ENCODE results near the gene CHCHD6. TPM values are rescaled to one million over a fixed set of nuclear protein-coding genes. Genes with fewer than 3 reads are reported as not detected.

Gene CHCHD6
- total RNA-seq, 4 donors from 2014 or later = 6.4 to 14.2 (median 10.3) TPM; not detected in 1

DNA sequence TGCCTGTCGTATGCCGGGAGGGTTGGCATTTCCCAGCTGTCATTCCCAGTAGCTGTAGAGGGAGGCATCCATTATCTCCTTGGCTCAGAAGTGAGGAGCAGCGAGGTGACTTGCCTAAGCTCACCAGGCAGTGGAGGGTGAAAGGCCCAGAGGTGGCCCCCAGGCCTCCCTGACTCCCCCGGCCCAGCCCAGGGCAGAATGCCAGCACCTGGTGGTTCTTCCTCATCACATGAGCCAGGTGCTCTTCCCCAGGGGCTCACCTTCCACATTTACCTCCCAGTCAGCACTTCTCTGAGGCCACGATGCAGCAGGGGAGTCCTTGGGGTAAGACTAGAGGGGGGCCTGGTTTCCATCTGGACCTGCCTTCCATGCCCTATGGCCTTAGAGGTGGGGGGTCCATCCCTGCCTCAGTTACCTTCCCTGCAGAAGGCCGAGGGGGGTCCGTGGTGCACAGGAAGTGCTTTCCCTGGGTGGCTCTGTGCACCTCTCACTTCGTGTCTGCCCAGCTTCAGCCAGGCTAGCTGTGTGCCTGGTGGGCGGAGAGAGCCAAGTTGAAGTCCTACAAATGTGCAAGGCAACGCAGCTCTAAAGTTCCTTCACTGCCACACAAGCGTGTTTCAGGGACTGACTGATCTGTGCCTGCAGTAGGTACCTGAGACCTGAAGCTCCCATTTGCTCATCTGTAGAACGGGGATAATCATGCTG, 208.6 kb downstream of the CHCHD6 start:
- H3K27ac ChIP-seq = no peak overlapping the region

GRCh38 chr3:126913524-126913923, 209.5 kb downstream of the CHCHD6 start:
- Histone ChIP-seq H3K27me3 (no peaks in the 10 kb centered on the region), H3K27ac (no peak overlapping the region), H3K4me1 (no peaks in the 10 kb centered on the region), H3K36me3 (no peaks in the 10 kb centered on the region), H3K4me3 (no peak overlapping the region), H3K9me3 (no peaks in the 10 kb centered on the region)
- TF ChIP-seq, protein P1, sequence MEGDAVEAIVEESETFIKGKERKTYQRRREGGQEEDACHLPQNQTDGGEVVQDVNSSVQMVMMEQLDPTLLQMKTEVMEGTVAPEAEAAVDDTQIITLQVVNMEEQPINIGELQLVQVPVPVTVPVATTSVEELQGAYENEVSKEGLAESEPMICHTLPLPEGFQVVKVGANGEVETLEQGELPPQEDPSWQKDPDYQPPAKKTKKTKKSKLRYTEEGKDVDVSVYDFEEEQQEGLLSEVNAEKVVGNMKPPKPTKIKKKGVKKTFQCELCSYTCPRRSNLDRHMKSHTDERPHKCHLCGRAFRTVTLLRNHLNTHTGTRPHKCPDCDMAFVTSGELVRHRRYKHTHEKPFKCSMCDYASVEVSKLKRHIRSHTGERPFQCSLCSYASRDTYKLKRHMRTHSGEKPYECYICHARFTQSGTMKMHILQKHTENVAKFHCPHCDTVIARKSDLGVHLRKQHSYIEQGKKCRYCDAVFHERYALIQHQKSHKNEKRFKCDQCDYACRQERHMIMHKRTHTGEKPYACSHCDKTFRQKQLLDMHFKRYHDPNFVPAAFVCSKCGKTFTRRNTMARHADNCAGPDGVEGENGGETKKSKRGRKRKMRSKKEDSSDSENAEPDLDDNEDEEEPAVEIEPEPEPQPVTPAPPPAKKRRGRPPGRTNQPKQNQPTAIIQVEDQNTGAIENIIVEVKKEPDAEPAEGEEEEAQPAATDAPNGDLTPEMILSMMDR (IDR thresholded peaks at IDR 0.05) = no peak
- TF ChIP-seq POLR2A (IDR thresholded peaks at IDR 0.05) = no peak
- no peak for DNase-seq
- intact Hi-C loops (cut with DNase I; ENCODE audit: low total_unique reads) = no loop called here

More for the DNA sequence above, 208.6 kb downstream of the CHCHD6 start:
- H3K4me3 ChIP-seq = no peak overlapping the region
- no peaks in the 10 kb centered on the region for H3K9me3 ChIP-seq
- DNase-seq = no peak
- no peaks in the 10 kb centered on the region for H3K4me1 ChIP-seq
- intact Hi-C loops (cut with DNase I; ENCODE audit: low total_unique reads) = no loop called here
- no peaks in the 10 kb centered on the region for H3K27me3 ChIP-seq
- no peak for TF ChIP-seq POLR2A (IDR thresholded peaks at IDR 0.05)
- TF ChIP-seq, protein P1 (IDR thresholded peaks at IDR 0.05) = no peak
- no peaks in the 10 kb centered on the region for H3K36me3 ChIP-seq

DNA sequence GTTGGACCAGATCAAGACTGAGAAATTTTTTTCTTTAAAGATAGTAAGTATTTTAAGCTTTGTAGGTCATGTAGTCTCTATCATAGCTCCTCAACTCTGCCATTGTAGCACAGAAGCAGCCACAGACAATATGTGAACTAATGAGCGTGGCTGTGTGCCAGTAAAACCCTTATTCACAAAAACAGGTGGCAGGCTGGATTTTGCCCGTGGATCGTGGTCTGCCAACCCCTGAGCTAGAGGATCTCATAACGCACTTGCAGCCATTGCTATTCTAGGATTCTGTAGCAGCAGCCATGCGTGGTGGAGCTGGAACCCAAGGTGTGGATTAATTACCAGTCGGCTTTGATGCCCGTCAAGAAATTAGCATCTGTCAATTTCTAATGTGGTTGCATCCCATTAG, 210.2 kb downstream of the CHCHD6 start:
- H3K4me1 ChIP-seq = no peaks in the 10 kb centered on the region
- no peak for DNase-seq
- intact Hi-C loops (cut with DNase I; ENCODE audit: low total_unique reads) = no loop called here

GRCh38 chr3:126915015-126915414, 211.0 kb downstream of the CHCHD6 start:
- H3K4me3 ChIP-seq = no peak overlapping the region
- TF ChIP-seq, protein P1 (IDR thresholded peaks at IDR 0.05) = no peak
- TF ChIP-seq POLR2A (IDR thresholded peaks at IDR 0.05) = no peak
- H3K9me3 ChIP-seq = no peaks in the 10 kb centered on the region
- intact Hi-C loops (cut with DNase I; ENCODE audit: low total_unique reads) = no loop called here
- no peak overlapping the region for H3K27ac ChIP-seq
- H3K27me3 ChIP-seq = no peaks in the 10 kb centered on the region
- no peaks in the 10 kb centered on the region for H3K4me1 ChIP-seq
- H3K36me3 ChIP-seq = no peaks in the 10 kb centered on the region
- DNase-seq = no peak

More for the DNA sequence above, 210.2 kb downstream of the CHCHD6 start:
- TF ChIP-seq, protein P1 (IDR thresholded peaks at IDR 0.05) = no peak
- TF ChIP-seq POLR2A (IDR thresholded peaks at IDR 0.05) = no peak
- Histone ChIP-seq H3K27ac (no peak overlapping the region), H3K4me3 (no peak overlapping the region), H3K27me3 (no peaks in the 10 kb centered on the region), H3K9me3 (no peaks in the 10 kb centered on the region), H3K36me3 (no peaks in the 10 kb centered on the region)

DNA sequence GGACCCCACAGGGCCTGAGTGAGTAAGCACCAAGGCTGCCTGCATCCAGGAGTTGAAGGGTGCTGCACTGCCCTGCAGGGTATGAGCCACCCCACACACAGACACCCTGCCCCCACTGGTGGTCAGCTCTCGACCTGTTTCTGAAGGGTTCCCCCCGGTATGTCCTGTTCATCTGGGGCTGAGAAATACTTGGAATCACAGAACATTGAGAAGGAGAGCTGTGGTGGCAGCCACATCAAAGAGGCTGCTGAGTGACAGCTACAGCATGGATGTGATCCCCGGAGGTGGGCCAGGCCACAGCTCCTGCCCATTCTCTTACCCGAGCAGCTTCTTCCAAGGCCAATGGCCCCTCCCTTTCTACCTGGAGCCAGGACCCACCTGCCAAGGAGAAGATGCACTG, 212.5 kb downstream of the CHCHD6 start:
- TF ChIP-seq POLR2A (IDR thresholded peaks at IDR 0.05) = no peak
- TF ChIP-seq, protein P1 (IDR thresholded peaks at IDR 0.05) = no peak
- H3K27me3 ChIP-seq = no peaks in the 10 kb centered on the region
- DNase-seq = no peak

More for the DNA sequence above, 212.5 kb downstream of the CHCHD6 start:
- no peaks in the 10 kb centered on the region for H3K36me3 ChIP-seq
- intact Hi-C loops (cut with DNase I; ENCODE audit: low total_unique reads) = no loop called here
- H3K4me1 ChIP-seq = no peaks in the 10 kb centered on the region
- no peak overlapping the region for H3K27ac ChIP-seq
- no peaks in the 10 kb centered on the region for H3K9me3 ChIP-seq
- no peak overlapping the region for H3K4me3 ChIP-seq
